Measurements from ENCODE around the gene ISYNA1. TPM values are rescaled to one million over a fixed set of nuclear protein-coding genes. Genes with fewer than 3 reads are reported as not detected.

ISYNA1 gene
- total RNA-seq, 1 donor from 2014 or later: 178 TPM

DNA sequence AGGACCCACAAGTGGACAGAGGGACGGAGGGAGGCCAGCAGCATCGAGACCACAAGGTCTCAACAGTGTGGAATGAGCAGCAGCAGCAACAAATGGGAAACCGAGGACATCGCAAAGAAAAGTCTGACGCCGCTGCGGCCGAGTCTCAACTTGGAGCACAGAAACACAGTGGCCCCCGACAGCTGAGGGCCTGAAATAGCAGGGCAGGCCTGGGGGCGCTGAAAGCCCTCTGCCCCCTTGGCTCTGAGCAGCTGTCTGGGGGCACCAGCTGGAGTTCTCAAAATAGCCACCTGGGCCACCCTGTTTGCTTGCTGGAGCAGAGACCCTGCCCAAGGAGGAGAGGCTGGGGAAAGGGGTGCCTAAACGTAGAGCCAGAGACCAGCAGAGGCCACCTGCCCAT, 5.9 kb upstream of the ISYNA1 start:
- Mint-ChIP-seq H3K4me1 (ENCODE audit: unreplicated experiment) (peaks cover 19% of the 10 kb centered on the region), H3K9me3 (ENCODE audit: unreplicated experiment) (no peaks in the 10 kb centered on the region), H3K27ac (ENCODE audit: unreplicated experiment) (no peak overlapping the region), H3K36me3 (ENCODE audit: unreplicated experiment) (peaks cover 22% of the 10 kb centered on the region), H3K27me3 (ENCODE audit: unreplicated experiment) (no peaks in the 10 kb centered on the region), H3K4me3 (ENCODE audit: unreplicated experiment) (no peak overlapping the region)
- DNase-seq (ENCODE audit: extremely low spot score, unreplicated experiment): no peak
- no peak for TF ChIP-seq CTCF (IDR thresholded peaks at IDR 0.05)

DNA sequence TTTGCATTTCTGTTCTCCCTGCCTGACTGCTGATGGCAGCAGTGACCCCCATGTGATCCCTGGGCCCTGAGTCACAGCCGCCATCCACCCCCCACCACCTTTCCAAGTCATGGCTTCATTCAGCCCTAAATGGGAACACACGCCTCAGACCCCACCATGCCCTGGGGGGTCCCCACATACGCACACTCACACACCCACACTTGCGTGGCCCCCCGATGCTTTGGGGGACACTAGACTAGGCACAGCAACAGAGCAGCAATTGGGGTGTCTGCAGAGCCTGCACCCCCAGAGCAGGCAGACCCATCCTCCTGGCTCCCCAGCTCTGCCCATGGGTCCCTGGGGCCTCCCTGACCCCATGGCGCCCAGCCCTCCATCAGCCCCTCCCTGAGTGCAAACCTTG, 5.5 kb upstream of the ISYNA1 start:
- Mint-ChIP-seq H3K36me3 (ENCODE audit: unreplicated experiment) (peaks cover 20% of the 10 kb centered on the region), H3K27me3 (ENCODE audit: unreplicated experiment) (no peaks in the 10 kb centered on the region), H3K4me1 (ENCODE audit: unreplicated experiment) (peaks cover 24% of the 10 kb centered on the region), H3K9me3 (ENCODE audit: unreplicated experiment) (no peaks in the 10 kb centered on the region), H3K27ac (ENCODE audit: unreplicated experiment) (no peak overlapping the region), H3K4me3 (ENCODE audit: unreplicated experiment) (no peak overlapping the region)
- TF ChIP-seq CTCF (IDR thresholded peaks at IDR 0.05): no peak
- no peak for DNase-seq (ENCODE audit: extremely low spot score, unreplicated experiment)

- DNase-seq (ENCODE audit: extremely low spot score, unreplicated experiment): no peak
- peaks cover 16% of the 10 kb centered on the region for H3K36me3 Mint-ChIP-seq (ENCODE audit: unreplicated experiment)
- peaks cover 26% of the 10 kb centered on the region for H3K4me1 Mint-ChIP-seq (ENCODE audit: unreplicated experiment)
- no peak for TF ChIP-seq CTCF (IDR thresholded peaks at IDR 0.05)
- H3K4me3 Mint-ChIP-seq (ENCODE audit: unreplicated experiment): no peak overlapping the region
- H3K27ac Mint-ChIP-seq (ENCODE audit: unreplicated experiment): no peak overlapping the region
- no peaks in the 10 kb centered on the region for H3K27me3 Mint-ChIP-seq (ENCODE audit: unreplicated experiment)
- H3K9me3 Mint-ChIP-seq (ENCODE audit: unreplicated experiment): no peaks in the 10 kb centered on the region
These were observed 5.0 kb upstream of the ISYNA1 start for GRCh38 chr19:18442941-18443340.

DNA sequence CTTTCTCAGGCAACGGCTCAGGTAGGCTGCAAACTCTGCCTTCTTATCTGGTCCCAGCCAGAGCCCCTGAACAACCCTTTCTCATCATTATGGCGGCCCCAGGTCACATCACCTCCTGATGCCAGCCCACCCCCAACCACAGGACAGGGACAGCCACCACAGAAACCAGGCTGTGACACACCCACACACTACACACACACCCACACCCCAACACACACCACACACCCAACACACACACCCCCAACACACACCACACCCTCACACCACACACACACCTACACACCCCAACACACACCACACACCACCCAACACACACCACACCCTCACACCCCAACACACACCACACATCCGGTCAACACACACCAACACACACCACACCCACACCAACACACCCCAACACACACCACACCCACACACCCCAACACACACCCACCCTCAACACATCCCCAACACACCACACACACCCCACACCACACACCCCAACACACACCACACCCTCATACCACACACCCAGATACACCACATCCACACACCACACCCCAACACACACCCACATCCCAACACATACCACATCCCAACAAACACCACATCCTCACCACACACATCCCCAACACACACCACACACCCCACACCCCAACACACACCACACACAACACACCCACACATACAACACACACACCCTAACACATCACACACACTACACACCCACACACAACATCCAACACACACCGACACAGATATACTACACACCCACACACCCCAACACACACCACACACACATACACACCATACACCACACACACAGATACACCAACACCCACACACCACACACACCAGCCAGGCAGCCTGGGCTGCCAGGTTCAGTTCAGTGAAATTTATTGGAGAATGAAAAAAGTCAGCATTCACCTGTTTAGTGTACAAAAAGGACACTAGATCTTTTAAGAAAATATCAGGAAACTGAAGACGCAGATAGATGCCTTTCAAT, 4.2 kb upstream of the ISYNA1 start:
- TF ChIP-seq CTCF (IDR thresholded peaks at IDR 0.05): no peak
- H3K27me3 Mint-ChIP-seq (ENCODE audit: unreplicated experiment): no peaks in the 10 kb centered on the region
- H3K27ac Mint-ChIP-seq (ENCODE audit: unreplicated experiment): peak overlapping the region; percentile 55
- H3K9me3 Mint-ChIP-seq (ENCODE audit: unreplicated experiment): no peaks in the 10 kb centered on the region
- no peak overlapping the region for H3K4me3 Mint-ChIP-seq (ENCODE audit: unreplicated experiment)
- H3K36me3 Mint-ChIP-seq (ENCODE audit: unreplicated experiment): peaks cover 12% of the 10 kb centered on the region
- peaks cover 27% of the 10 kb centered on the region for H3K4me1 Mint-ChIP-seq (ENCODE audit: unreplicated experiment)
- DNase-seq (ENCODE audit: extremely low spot score, unreplicated experiment): no peak

All from osteocyte (in vitro differentiated cells).